B cell (primary cell): ENCODE results near the gene SPP2.

Experiments used
- EZH2 ChIP-seq: IDR thresholded peaks from 2 replicates; pipeline ENCODE4 v1.6.1; 2012; ENCODE audit warnings: borderline replicate concordance, low read depth, mild to moderate bottlenecking, moderate library complexity, low read length; ENCODE audit not compliant: insufficient read depth, poor library complexity, severe bottlenecking
- TF ChIP-seq, protein P1 (sequence below): fragments of 200-600 bp; IDR thresholded peaks from one replicate; pipeline ENCODE4 v1.8.0; 2022; ENCODE audit warnings: antibody characterized with exemption, mild to moderate bottlenecking

DNA sequence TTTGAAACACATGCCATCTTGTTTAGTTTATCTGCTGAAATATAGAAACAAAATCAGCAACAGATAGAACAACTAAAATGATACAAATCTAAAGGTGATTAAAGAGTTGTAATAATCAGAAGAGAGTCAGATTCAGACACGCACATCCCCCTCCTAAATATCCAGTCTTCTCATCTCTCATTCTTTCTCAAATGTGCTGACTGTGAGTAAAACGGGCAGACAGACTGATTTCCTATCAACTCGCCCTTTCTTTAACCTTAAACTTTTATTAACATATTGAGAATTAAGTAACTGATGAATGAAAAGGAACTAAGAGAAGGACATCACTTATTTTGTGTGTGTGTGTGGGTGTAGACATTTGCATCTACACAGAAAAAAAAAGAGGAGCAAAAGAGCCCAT is 34.6 kb upstream of the SPP2 start:
- TF ChIP-seq, protein P1, sequence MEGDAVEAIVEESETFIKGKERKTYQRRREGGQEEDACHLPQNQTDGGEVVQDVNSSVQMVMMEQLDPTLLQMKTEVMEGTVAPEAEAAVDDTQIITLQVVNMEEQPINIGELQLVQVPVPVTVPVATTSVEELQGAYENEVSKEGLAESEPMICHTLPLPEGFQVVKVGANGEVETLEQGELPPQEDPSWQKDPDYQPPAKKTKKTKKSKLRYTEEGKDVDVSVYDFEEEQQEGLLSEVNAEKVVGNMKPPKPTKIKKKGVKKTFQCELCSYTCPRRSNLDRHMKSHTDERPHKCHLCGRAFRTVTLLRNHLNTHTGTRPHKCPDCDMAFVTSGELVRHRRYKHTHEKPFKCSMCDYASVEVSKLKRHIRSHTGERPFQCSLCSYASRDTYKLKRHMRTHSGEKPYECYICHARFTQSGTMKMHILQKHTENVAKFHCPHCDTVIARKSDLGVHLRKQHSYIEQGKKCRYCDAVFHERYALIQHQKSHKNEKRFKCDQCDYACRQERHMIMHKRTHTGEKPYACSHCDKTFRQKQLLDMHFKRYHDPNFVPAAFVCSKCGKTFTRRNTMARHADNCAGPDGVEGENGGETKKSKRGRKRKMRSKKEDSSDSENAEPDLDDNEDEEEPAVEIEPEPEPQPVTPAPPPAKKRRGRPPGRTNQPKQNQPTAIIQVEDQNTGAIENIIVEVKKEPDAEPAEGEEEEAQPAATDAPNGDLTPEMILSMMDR: no peak
- no peak for TF ChIP-seq EZH2
